GM12892 (cell line): ENCODE measurements around the gene CXorf49B.
"Not testable (repeated sequence)": the region's sequence is repeated elsewhere in the genome, so short reads cannot be mapped to it uniquely, and the experiment has no call there.

ENCODE experiments used
- POLR2A ChIP-seq: IDR thresholded peaks from 2 replicates; pipeline ENCODE4 v1.6.1; 2011; ENCODE audit warnings: low read depth, low read length, control low read depth
- POLR2AphosphoS5 ChIP-seq: IDR thresholded peaks from 2 replicates; pipeline ENCODE4 v1.6.1; 2011; ENCODE audit warnings: low read depth, low read length, control low read depth

- not testable (repeated sequence) for TF ChIP-seq POLR2AphosphoS5, POLR2A
These were observed 20.6 kb downstream of the CXorf49B start for GRCh38 chrX:71783569-71784347.
